ENCODE measurements around the gene ATP8B3. TPM values are rescaled to one million over a fixed set of nuclear protein-coding genes. Genes with fewer than 3 reads are reported as not detected.
A peak's percentile ranks its signal among the peaks of the same experiment; 100 is the strongest.

ATP8B3 gene
- total and polyA plus RNA-seq, 2 of the 13 experiments (the other 11 are each of a cell fraction or from before 2014, with no cell fraction given), result 2.6 to 5.9 TPM

DNA sequence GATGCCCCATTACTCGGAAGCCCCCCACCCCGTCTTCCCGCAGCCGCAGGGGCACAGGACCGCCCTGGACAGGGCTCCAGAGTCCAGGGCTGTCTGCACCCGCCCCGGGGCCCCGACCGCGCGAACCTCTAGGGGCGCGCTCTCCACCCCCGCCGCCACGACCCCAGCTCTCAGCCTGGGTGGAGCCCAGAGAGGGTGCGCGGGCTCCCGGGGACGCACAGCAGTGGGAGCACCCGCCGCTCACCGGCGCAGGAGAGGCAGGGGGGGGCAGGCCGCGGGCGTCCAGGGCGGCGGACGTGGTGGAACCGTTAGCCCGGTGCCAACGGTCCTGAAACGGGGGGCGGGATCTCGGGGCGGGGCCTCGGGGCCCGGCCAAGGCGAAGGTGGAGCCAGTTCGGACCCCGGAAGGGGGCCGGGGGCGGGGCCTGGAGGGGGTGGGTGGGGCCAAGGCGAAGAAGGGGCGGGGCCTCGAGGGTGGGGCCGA, at the start of gene ATP8B3 (continued):
- TF ChIP-seq TBX2 (CRISPR knock-in tag; IDR thresholded peaks at IDR 0.05; ENCODE audit: borderline replicate concordance) (no peak), RARA (CRISPR knock-in tag; IDR thresholded peaks at IDR 0.05) (no peak), ETV6 (CRISPR knock-in tag; conservative IDR thresholded peaks at IDR 0.05) (no peak), ZNF274 (CRISPR knock-in tag; IDR thresholded peaks at IDR 0.05) (no peak), HNF4G (IDR thresholded peaks at IDR 0.05; ENCODE audit: borderline replicate concordance, low read depth, low read length) (no peak), HNF4G (CRISPR knock-in tag; IDR thresholded peaks at IDR 0.05; ENCODE audit: borderline replicate concordance, low read depth) (no peak), HOXA9 (CRISPR knock-in tag; IDR thresholded peaks at IDR 0.05; ENCODE audit: borderline replicate concordance) (0 out of 2 replicates have a peak, but pooled peaks have one; percentile 6), RCOR2 (CRISPR knock-in tag; IDR thresholded peaks at IDR 0.05) (peak; percentile 53; the same call in 1 of the 2 replicates), STAT5B (CRISPR knock-in tag; IDR thresholded peaks at IDR 0.05) (0 out of 2 replicates have a peak, but pooled peaks have one; percentile 27), ZNF629 (CRISPR knock-in tag; conservative IDR thresholded peaks at IDR 0.05) (0 out of 2 replicates have a peak, but pooled peaks have one; percentile 1), ASH2L (IDR thresholded peaks at IDR 0.05; ENCODE audit: insufficient read length, low read depth, low read length) (no peak), ZNF781 (CRISPR knock-in tag; IDR thresholded peaks at IDR 0.05; ENCODE audit: borderline replicate concordance, not compliant biosample characterization) (no peak), HDAC1 (CRISPR knock-in tag; IDR thresholded peaks at IDR 0.05) (peak; percentile 63), POLR2AphosphoS5 (IDR thresholded peaks at IDR 0.05; ENCODE audit: low read depth, low read length) (no peak), ZFYVE20 (CRISPR knock-in tag; IDR thresholded peaks at IDR 0.05; ENCODE audit: borderline replicate concordance, low read depth) (no peak), ZMAT3 (CRISPR knock-in tag; conservative IDR thresholded peaks at IDR 0.05) (no peak), ZNF670 (CRISPR knock-in tag; IDR thresholded peaks at IDR 0.05; ENCODE audit: borderline replicate concordance) (0 out of 2 replicates have a peak, but pooled peaks have one; percentile 10), KDM3A (CRISPR knock-in tag; IDR thresholded peaks at IDR 0.05; ENCODE audit: low read depth) (no peak), SNAPC2 (CRISPR knock-in tag; IDR thresholded peaks at IDR 0.05) (0 out of 2 replicates have a peak, but pooled peaks have one; percentile 17), XBP1 (CRISPR knock-in tag; IDR thresholded peaks at IDR 0.05) (no peak), ZNF768 (CRISPR knock-in tag; IDR thresholded peaks at IDR 0.05) (peak; percentile 100), MIER3 (CRISPR knock-in tag; IDR thresholded peaks at IDR 0.05; ENCODE audit: borderline replicate concordance) (no peak), ZFP36 (IDR thresholded peaks at IDR 0.05; ENCODE audit: borderline replicate concordance, low read depth, low read length, partially characterized antibody) (peak; percentile 73), RORA (CRISPR knock-in tag; IDR thresholded peaks at IDR 0.05) (no peak), ZNF234 (CRISPR knock-in tag; conservative IDR thresholded peaks at IDR 0.05) (no peak), KAT2B (IDR thresholded peaks at IDR 0.05; ENCODE audit: borderline replicate concordance, low read depth, low read length) (no peak), ZNF749 (CRISPR knock-in tag; IDR thresholded peaks at IDR 0.05; ENCODE audit: borderline replicate concordance) (no peak), ZNF138 (CRISPR knock-in tag; IDR thresholded peaks at IDR 0.05; ENCODE audit: low read depth) (no peak)
- TF ChIP-seq, protein P1, sequence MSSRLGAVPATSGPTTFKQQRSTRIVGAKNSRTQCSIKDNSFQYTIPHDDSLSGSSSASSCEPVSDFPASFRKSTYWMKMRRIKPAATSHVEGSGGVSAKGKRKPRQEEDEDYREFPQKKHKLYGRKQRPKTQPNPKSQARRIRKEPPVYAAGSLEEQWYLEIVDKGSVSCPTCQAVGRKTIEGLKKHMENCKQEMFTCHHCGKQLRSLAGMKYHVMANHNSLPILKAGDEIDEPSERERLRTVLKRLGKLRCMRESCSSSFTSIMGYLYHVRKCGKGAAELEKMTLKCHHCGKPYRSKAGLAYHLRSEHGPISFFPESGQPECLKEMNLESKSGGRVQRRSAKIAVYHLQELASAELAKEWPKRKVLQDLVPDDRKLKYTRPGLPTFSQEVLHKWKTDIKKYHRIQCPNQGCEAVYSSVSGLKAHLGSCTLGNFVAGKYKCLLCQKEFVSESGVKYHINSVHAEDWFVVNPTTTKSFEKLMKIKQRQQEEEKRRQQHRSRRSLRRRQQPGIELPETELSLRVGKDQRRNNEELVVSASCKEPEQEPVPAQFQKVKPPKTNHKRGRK (CRISPR knock-in tag; IDR thresholded peaks at IDR 0.05), result no peak
- TF ChIP-seq, protein P2, sequence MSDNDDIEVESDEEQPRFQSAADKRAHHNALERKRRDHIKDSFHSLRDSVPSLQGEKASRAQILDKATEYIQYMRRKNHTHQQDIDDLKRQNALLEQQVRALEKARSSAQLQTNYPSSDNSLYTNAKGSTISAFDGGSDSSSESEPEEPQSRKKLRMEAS (IDR thresholded peaks at IDR 0.05), result peak; percentile 34; the same call in 1 of the 2 replicates
- TF ChIP-seq, protein P3, sequence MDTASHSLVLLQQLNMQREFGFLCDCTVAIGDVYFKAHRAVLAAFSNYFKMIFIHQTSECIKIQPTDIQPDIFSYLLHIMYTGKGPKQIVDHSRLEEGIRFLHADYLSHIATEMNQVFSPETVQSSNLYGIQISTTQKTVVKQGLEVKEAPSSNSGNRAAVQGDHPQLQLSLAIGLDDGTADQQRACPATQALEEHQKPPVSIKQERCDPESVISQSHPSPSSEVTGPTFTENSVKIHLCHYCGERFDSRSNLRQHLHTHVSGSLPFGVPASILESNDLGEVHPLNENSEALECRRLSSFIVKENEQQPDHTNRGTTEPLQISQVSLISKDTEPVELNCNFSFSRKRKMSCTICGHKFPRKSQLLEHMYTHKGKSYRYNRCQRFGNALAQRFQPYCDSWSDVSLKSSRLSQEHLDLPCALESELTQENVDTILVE (CRISPR knock-in tag; IDR thresholded peaks at IDR 0.05), result no peak
